ENCODE results near the gene TXNL4A.

- no peak for TF ChIP-seq CTCF (conservative IDR thresholded peaks at IDR 0.05)
- no peak for TF ChIP-seq ZFX (IDR thresholded peaks at IDR 0.05)
These were observed 27.3 kb downstream of the TXNL4A start for GRCh38 chr18:79960921-79961526.
